ENCODE measurements around the gene HOXD8. TPM values are rescaled to one million over a fixed set of nuclear protein-coding genes. Genes with fewer than 3 reads are reported as not detected.
A peak's percentile ranks its signal among the peaks of the same experiment; 100 is the strongest.

The HOXD8 gene
- polyA plus RNA-seq, 1 of the 3 experiments (the other 2 are of a cell fraction), result 6.4 TPM

GRCh38 chr2:176114930-176115625 is 14.4 kb upstream of the HOXD8 start:
- DNase-seq, result no peak
- H3K4me3 ChIP-seq (ENCODE audit: low read depth in 2 of 2, low read length in 1 of 2), result no peak overlapping the region
- H3F3A ChIP-seq (replicated peaks; ENCODE audit: insufficient read depth), result no peaks in the 10 kb centered on the region
- H2AFZ ChIP-seq (ENCODE audit: low read depth), result no peak overlapping the region
- TF ChIP-seq YY1 (IDR thresholded peaks at IDR 0.05; ENCODE audit: low read depth) (no peak), GATA2 (CRISPR knock-in tag; IDR thresholded peaks at IDR 0.05) (no peak), PBX3 (IDR thresholded peaks at IDR 0.05) (no peak), ZBTB33 (IDR thresholded peaks at IDR 0.05; ENCODE audit: borderline replicate concordance, low read depth) (no peak)
- H3K9me2 ChIP-seq, result no peaks in the 10 kb centered on the region
- H3K4me2 ChIP-seq, result no peak overlapping the region
- no peaks in the 10 kb centered on the region for H4K20me1 ChIP-seq (ENCODE audit: insufficient read depth)
- CTCF ChIA-PET, result interaction anchor here (1.0 to 17.7 kb wide), 9 partner anchors 8 to 538 kb away, joined by 3 to 264 read pairs (median 9); partner anchors contain the start of genes HOXD11, HOXD12, HOXD13 and HOXD9
- no peaks in the 10 kb centered on the region for H3K36me3 ChIP-seq (replicated peaks in 1 of 2; ENCODE audit: control insufficient read depth in 1 of 2, insufficient read depth in 2 of 2, low read length in 1 of 2)
- peaks cover 0 to 10% of the 10 kb centered on the region in 2 experiments; a peak in 2 of 4 replicates for H3K4me1 ChIP-seq (ENCODE audit: control insufficient read depth in 1 of 2, insufficient read depth in 2 of 2, low read depth in 1 of 2, low read length in 1 of 2)
- H3K27ac ChIP-seq (ENCODE audit: low read depth in 2 of 2, low read length in 1 of 2), result no peak overlapping the region
- 92% methylated on average over 14 of the region's 16 CpGs for WGBS (ENCODE audit: low lambda C conversion rate)
- no peak overlapping the region for H3K9ac ChIP-seq
- POLR2A ChIA-PET, result no interaction called here
- peaks cover 64% of the 10 kb centered on the region; the same call in 1 of the 2 replicates for H3K27me3 ChIP-seq (ENCODE audit: insufficient read depth)
- H3K9me3 ChIP-seq, result no peaks in the 10 kb centered on the region
- H3K79me2 ChIP-seq (ENCODE audit: insufficient read depth), result no peaks in the 10 kb centered on the region

GRCh38 chr2:176115883-176116813 is 13.4 kb upstream of the HOXD8 start, which contains the start of gene HOXD10:
Gene HOXD10 (plus strand): TSS chr2:176116778. CDS start chr2:176116834, 56 bp downstream.
- H3K27me3 ChIP-seq (ENCODE audit: insufficient read depth), result peaks cover 53% of the 10 kb centered on the region; the same call in 1 of the 2 replicates
- peak within 1 kb of the TSS; percentile 57 for H3K4me2 ChIP-seq
- peak within 1 kb of the TSS; percentile 41 to 45 for H3K4me3 ChIP-seq (ENCODE audit: low read depth in 2 of 2, low read length in 1 of 2)
- no peak within 1 kb of the TSS for H3K27ac ChIP-seq (ENCODE audit: low read depth in 2 of 2, low read length in 1 of 2)
- H3K9me2 ChIP-seq, result no peaks in the 10 kb centered on the region
- no peaks in the 10 kb centered on the region for H3K9me3 ChIP-seq
- ChIA-PET POLR2A (no interaction called here), CTCF (interaction anchor here (0.6 to 17.7 kb wide), 24 partner anchors 8 to 1048 kb away, joined by 3 to 264 read pairs (median 4); partner anchors contain the start of genes HOXD11, HOXD12, HOXD13 and HOXD9)
- H3K9ac ChIP-seq, result no peak within 1 kb of the TSS
- no peaks in the 10 kb centered on the region for H3F3A ChIP-seq (replicated peaks; ENCODE audit: insufficient read depth)
- WGBS (ENCODE audit: low lambda C conversion rate), result 52% methylated on average over 39 of the region's 66 CpGs
- H3K4me1 ChIP-seq (ENCODE audit: control insufficient read depth in 1 of 2, insufficient read depth in 2 of 2, low read depth in 1 of 2, low read length in 1 of 2), result peaks cover 0 to 10% of the 10 kb centered on the region in 2 experiments; a peak in 2 of 4 replicates
- H3K79me2 ChIP-seq (ENCODE audit: insufficient read depth), result no peaks in the 10 kb centered on the region
- TF ChIP-seq CHD2 (IDR thresholded peaks at IDR 0.05; ENCODE audit: low read length, partially characterized antibody), result no peak
- TF ChIP-seq SMC3 (IDR thresholded peaks at IDR 0.05; ENCODE audit: low read depth, low read length), result peak; percentile 23; the same call in 1 of the 2 replicates
- peak; percentile 65 for TF ChIP-seq RAD21 (IDR thresholded peaks at IDR 0.05; ENCODE audit: low read length)
- TF ChIP-seq CTCF (IDR thresholded peaks at IDR 0.05), result peak; percentile 52
- TF ChIP-seq JUND (IDR thresholded peaks at IDR 0.05), result no peak
- TF ChIP-seq USF1 (IDR thresholded peaks at IDR 0.05; ENCODE audit: borderline replicate concordance, low read depth), result peak; percentile 93
- TF ChIP-seq MEF2A (IDR thresholded peaks at IDR 0.05; ENCODE audit: borderline replicate concordance, low read depth), result no peak
- no peak for TF ChIP-seq FOXJ3 (CRISPR knock-in tag; IDR thresholded peaks at IDR 0.05)
- TF ChIP-seq MAX (IDR thresholded peaks at IDR 0.05; ENCODE audit: low read depth), result peak; percentile 68; the same call in 1 of the 2 replicates
- TF ChIP-seq USF2 (IDR thresholded peaks at IDR 0.05; ENCODE audit: borderline replicate concordance, low read depth, low read length), result peak; percentile 68; the same call in 1 of the 2 replicates
- 0 out of 2 replicates have a peak within 1 kb of the TSS, but pooled peaks have one; percentile 29 for H2AFZ ChIP-seq (ENCODE audit: low read depth)
- no peaks in the 10 kb centered on the region for H3K36me3 ChIP-seq (replicated peaks in 1 of 2; ENCODE audit: control insufficient read depth in 1 of 2, insufficient read depth in 2 of 2, low read length in 1 of 2)
- peak; percentile 90 for DNase-seq
- no peaks in the 10 kb centered on the region for H4K20me1 ChIP-seq (ENCODE audit: insufficient read depth)

Data from SK-N-SH (cell line).